Activated T-helper 1 cell treated with anti-CD3 and anti-CD28 coated beads, Interleukin-12 subunit alpha, Interleukin-12 subunit beta, Interleukin-2, Interleukin-4 antibody, amounts not matched to agents 30 ng/mL and 10 ng/mL and 1 ng/mL, durations not matched to agents 14 hours and 24 hours and 36 hours (primary cell): ENCODE data around the gene SF3A2. TPM values are rescaled to one million over a fixed set of nuclear protein-coding genes. Genes with fewer than 3 reads are reported as not detected.

ENCODE experiments used
- DNase-seq: peaks from one replicate; pipeline ENCODE4 v3.0.0; 2021; ENCODE audit warnings: low spot score
- H3K27ac Mint-ChIP-seq: one replicate; pipeline ENCODE4 v1.8.0; 2021; ENCODE audit warnings: mild to moderate bottlenecking, mixed read lengths
- H3K27me3 Mint-ChIP-seq: one replicate; pipeline ENCODE4 v1.8.0; 2022; ENCODE audit warnings: mild to moderate bottlenecking, moderate library complexity, mixed read lengths; ENCODE audit not compliant: insufficient read depth
- H3K36me3 Mint-ChIP-seq: one replicate; pipeline ENCODE4 v1.8.0; 2021; ENCODE audit warnings: low read depth, mixed read lengths
- H3K4me1 Mint-ChIP-seq: one replicate; pipeline ENCODE4 v1.8.0; 2021; ENCODE audit warnings: low read depth, mixed read lengths
- H3K4me3 Mint-ChIP-seq: one replicate; pipeline ENCODE4 v1.8.0; 2021; ENCODE audit warnings: mild to moderate bottlenecking, moderate library complexity, mixed read lengths
- H3K9me3 Mint-ChIP-seq: one replicate; pipeline ENCODE4 v1.8.0; 2021; ENCODE audit warnings: mixed read lengths
- intact Hi-C: fragments of 100-400 bp; cut with micrococcal nuclease; formaldehyde crosslinking; loops from one replicate; pipeline ENCODE4 v1.15.1; 2024
- total RNA-seq: library from RNA; stranded (reverse); gene quantifications from 2 replicates; pipeline ENCODE4 v1.2.3, GENCODE V29; 2022

Gene SF3A2
- total RNA-seq, 1 donor from 2014 or later, result 153 TPM

DNA sequence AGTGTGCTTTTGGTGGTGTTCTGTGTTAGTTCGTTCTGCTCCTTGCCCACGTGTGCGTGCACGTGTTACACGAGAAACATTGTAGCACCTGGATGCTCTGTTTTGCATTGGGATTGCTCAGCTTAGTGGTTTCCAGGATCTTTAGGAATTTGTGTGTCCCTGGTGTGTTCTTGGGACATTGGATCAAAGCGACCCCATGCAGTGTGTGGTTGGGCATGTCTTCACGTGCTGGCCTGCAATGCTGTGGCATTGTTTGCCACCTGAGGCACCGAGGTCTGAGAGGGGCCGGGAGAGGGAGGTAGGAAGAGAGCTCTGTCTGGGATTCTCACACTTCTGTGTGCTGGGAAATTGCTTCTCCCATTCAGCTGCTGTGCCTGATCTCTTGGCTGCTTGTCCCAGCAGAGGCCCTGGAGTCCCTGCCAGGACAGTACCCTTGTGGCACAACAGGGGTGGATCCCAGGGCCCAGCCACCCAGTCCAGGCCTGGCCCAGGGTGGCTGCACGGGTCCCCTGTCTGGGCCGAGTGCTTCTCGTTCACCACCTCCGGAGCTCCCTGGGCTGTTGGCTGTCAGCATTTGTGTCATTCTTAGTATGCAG, 11.8 kb upstream of the SF3A2 start:
- H3K4me1 Mint-ChIP-seq, result no peaks in the 10 kb centered on the region
- H3K27me3 Mint-ChIP-seq, result no peaks in the 10 kb centered on the region
- intact Hi-C loops, result no loop called here
- H3K4me3 Mint-ChIP-seq, result no peak overlapping the region
- peaks cover 22% of the 10 kb centered on the region for H3K36me3 Mint-ChIP-seq
- DNase-seq, result no peak
- no peaks in the 10 kb centered on the region for H3K9me3 Mint-ChIP-seq
- no peak overlapping the region for H3K27ac Mint-ChIP-seq

DNA sequence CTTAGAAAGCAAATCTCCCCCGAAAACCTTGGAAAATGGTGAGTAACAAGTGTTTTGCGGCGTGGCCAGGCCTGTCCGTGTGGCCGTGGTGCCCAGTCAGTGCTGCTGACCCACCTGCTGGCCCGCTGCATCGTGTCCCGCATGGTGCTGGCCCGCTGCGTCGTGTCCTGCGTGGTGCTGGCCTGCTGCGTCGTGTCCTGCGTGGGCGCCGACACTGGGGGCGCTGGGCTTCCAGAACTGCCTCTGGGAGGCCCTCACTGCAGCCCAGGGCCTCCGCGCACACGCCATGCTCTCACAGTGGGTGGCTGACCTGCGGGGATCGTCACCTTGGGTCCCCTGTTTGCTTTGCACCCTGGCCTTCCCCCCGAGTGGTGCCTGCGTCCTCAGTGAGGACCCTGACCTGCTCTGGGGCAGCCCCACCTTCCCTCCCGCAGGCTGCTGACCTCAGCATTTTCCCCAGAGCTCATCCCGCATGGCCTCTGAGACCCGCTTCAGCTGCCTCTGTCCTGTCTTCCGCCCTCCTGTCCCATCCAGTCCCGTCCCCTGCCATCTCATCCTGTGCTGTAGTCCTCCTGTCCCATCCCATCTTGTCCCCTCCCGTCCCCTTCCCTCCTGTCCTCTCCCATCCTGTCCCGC, 11.1 kb upstream of the SF3A2 start:
- H3K27ac Mint-ChIP-seq, result no peak overlapping the region

DNA sequence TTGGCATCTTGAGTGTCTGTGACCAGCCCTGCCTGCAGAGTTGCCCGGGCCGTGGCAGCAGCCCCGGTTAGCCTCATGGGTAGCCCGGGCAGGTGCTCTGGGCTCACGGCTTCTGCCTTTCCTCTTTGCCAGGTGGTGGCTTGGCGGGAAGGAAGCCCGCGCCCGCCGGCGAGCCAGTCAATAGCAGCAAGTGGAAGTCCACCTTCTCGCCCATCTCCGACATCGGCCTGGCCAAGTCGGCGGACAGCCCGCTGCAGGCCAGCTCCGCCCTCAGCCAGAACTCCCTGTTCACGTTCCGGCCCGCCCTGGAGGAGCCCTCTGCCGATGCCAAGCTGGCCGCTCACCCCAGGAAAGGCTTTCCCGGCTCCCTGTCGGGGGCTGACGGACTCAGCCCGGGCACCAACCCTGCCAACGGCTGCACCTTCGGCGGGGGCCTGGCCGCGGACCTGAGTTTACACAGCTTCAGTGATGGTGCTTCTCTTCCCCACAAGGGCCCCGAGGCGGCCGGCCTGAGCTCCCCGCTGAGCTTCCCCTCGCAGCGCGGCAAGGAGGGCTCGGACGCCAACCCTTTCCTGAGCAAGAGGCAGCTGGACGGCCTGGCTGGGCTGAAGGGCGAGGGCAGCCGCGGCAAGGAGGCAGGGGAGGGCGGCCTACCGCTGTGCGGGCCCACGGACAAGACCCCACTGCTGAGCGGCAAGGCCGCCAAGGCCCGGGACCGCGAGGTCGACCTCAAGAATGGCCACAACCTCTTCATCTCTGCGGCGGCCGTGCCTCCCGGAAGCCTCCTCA, 10.4 kb upstream of the SF3A2 start:
- Mint-ChIP-seq H3K4me1 (no peaks in the 10 kb centered on the region), H3K9me3 (no peaks in the 10 kb centered on the region), H3K36me3 (peaks cover 20% of the 10 kb centered on the region), H3K27ac (no peak overlapping the region), H3K4me3 (no peak overlapping the region), H3K27me3 (no peaks in the 10 kb centered on the region)
- intact Hi-C loops, result no loop called here
- DNase-seq, result no peak

More for the DNA sequence above, 11.1 kb upstream of the SF3A2 start:
- H3K27me3 Mint-ChIP-seq, result no peaks in the 10 kb centered on the region
- peaks cover 24% of the 10 kb centered on the region for H3K36me3 Mint-ChIP-seq
- intact Hi-C loops, result no loop called here
- H3K9me3 Mint-ChIP-seq, result no peaks in the 10 kb centered on the region
- H3K4me1 Mint-ChIP-seq, result no peaks in the 10 kb centered on the region
- no peak for DNase-seq
- H3K4me3 Mint-ChIP-seq, result no peak overlapping the region

DNA sequence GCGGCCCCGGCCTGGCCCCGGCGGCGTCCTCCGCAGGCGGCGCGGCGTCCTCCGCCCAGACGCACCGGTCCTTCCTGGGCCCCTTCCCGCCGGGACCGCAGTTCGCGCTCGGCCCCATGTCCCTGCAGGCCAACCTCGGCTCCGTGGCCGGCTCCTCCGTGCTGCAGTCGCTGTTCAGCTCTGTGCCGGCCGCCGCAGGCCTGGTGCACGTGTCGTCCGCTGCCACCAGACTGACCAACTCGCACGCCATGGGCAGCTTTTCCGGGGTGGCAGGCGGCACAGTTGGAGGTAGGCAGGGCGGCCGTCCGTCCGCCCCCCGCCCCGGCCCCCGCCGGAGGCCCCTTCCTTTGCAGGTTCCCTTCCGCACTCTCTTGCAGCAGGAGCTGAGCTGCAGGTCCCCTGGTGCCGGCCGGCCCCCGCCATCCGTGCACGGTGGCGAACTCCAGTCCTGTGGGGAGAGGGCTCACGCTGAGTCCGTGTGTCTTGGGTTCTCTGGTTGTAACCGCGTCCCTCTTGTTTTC, 9.7 kb upstream of the SF3A2 start:
- no peaks in the 10 kb centered on the region for H3K9me3 Mint-ChIP-seq
- H3K4me3 Mint-ChIP-seq, result no peak overlapping the region
- H3K27me3 Mint-ChIP-seq, result no peaks in the 10 kb centered on the region
- no peak overlapping the region for H3K27ac Mint-ChIP-seq
- H3K36me3 Mint-ChIP-seq, result peaks cover 24% of the 10 kb centered on the region
- intact Hi-C loops, result no loop called here
- DNase-seq, result no peak
- H3K4me1 Mint-ChIP-seq, result no peaks in the 10 kb centered on the region

- Mint-ChIP-seq H3K9me3 (no peaks in the 10 kb centered on the region), H3K27ac (no peak overlapping the region), H3K27me3 (no peaks in the 10 kb centered on the region), H3K36me3 (peaks cover 24% of the 10 kb centered on the region), H3K4me3 (no peak overlapping the region), H3K4me1 (no peaks in the 10 kb centered on the region)
- intact Hi-C loops, result no loop called here
- no peak for DNase-seq
Observed at GRCh38 chr19:2227415-2228156, 9.0 kb upstream of the SF3A2 start.

GRCh38 chr19:2228157-2229030, 8.2 kb upstream of the SF3A2 start:
- Mint-ChIP-seq H3K27me3 (no peaks in the 10 kb centered on the region), H3K27ac (no peak overlapping the region), H3K9me3 (no peaks in the 10 kb centered on the region), H3K4me1 (no peaks in the 10 kb centered on the region), H3K4me3 (no peak overlapping the region), H3K36me3 (peaks cover 27% of the 10 kb centered on the region)
- DNase-seq, result no peak
- intact Hi-C loops, result no loop called here

DNA sequence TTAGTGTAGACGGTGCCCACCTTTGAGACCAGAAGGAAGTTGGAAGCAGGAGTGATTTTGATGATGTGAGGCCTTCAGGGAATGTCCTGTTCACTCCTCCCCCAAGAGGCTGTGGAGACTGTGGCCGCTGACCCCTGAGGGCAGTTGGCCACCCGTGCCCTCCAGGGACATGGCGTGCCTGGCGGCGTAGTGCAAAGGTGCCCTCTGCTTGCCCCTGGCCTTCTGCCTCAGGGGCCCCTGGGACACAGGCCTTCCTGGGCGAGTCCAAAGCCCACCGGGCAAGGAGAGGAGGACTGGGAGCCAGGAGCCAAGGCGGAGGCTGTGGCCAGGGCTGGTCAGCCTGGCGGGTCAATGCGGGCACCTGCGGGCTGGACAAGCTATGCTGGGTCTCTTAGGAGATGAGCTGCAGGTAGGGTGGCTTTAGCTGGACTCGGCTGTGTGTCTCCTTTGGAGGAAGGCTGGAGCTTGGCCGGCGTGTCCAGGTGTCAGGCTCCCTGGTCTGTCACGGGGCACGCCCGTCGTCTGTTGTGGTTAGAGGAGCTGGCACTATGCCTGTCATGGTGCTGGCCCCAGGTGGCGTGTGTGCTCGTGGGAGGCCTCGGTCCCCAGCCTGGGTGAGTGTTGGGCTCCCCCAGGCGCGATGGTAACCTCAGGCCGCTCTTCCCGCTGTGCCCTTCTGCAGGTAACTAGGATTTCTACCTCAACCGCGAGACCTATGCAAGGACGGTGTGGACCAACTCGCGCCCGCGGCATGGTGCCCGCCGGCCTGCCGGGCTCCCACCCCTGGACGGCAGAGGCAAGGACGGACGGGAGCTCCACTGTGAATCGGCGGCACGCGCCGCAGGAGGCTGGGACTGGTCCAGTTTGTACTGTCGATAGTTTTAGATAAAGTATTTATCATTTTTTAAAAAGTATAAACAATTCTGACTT, 7.3 kb upstream of the SF3A2 start:
- Mint-ChIP-seq H3K9me3 (no peaks in the 10 kb centered on the region), H3K4me1 (peaks cover 5% of the 10 kb centered on the region), H3K27ac (no peak overlapping the region), H3K36me3 (peaks cover 28% of the 10 kb centered on the region), H3K27me3 (no peaks in the 10 kb centered on the region), H3K4me3 (no peak overlapping the region)
- intact Hi-C loops, result no loop called here
- no peak for DNase-seq

GRCh38 chr19:2230033-2230531, 6.5 kb upstream of the SF3A2 start:
- H3K9me3 Mint-ChIP-seq, result no peaks in the 10 kb centered on the region
- peaks cover 12% of the 10 kb centered on the region for H3K4me1 Mint-ChIP-seq
- no peak overlapping the region for H3K27ac Mint-ChIP-seq
- DNase-seq, result no peak
- no peaks in the 10 kb centered on the region for H3K27me3 Mint-ChIP-seq
- peaks cover 24% of the 10 kb centered on the region for H3K36me3 Mint-ChIP-seq
- H3K4me3 Mint-ChIP-seq, result no peak overlapping the region
- intact Hi-C loops, result no loop called here

DNA sequence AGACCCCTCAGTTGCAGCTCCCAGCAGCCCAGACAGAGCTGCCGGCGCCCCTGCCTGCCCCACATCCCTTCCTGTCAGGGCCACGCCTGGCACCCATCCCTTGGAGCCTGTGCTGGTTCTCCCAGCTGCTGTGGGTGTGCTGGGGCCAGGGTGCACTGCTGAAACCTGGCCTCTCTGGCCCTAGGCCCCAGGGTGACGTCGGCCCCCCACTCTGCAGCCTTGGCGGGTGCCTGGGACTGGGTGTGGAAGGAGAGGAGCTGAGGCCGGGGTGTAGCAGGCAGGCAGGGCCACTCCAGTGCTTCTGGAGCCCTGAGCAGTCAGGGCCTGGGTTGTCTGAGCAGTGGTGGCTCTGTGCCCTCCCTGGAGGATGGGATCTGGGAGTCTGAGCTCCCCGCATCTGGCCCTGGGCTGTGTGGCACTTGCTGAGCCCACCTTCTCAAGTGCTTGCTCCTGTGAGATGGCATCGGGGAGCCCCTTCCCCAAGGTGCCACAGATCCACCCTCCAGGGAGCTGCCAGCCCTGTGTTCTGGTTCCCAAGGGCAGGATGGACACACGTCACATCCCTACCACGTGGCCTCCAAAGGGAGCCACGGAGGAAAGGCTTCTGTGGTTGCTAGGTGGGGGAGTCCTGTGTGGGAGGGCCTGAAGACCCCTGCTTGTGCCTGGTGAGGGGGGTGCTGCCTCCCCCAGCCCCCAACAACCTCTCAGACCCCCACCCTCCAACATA, 5.7 kb upstream of the SF3A2 start:
- no peak overlapping the region for H3K27ac Mint-ChIP-seq
- intact Hi-C loops, result no loop called here
- no peaks in the 10 kb centered on the region for H3K9me3 Mint-ChIP-seq
- no peak for DNase-seq
- no peak overlapping the region for H3K4me3 Mint-ChIP-seq
- peaks cover 15% of the 10 kb centered on the region for H3K4me1 Mint-ChIP-seq
- no peaks in the 10 kb centered on the region for H3K27me3 Mint-ChIP-seq
- H3K36me3 Mint-ChIP-seq, result peaks cover 23% of the 10 kb centered on the region

- DNase-seq, result no peak
- no peak overlapping the region for H3K27ac Mint-ChIP-seq
- peaks cover 4% of the 10 kb centered on the region for H3K27me3 Mint-ChIP-seq
- no peak overlapping the region for H3K4me3 Mint-ChIP-seq
- no peaks in the 10 kb centered on the region for H3K9me3 Mint-ChIP-seq
- peaks cover 21% of the 10 kb centered on the region for H3K4me1 Mint-ChIP-seq
- intact Hi-C loops, result no loop called here
- H3K36me3 Mint-ChIP-seq, result peaks cover 26% of the 10 kb centered on the region
Observed at GRCh38 chr19:2231621-2232221, 4.9 kb upstream of the SF3A2 start.
